HepG2 (cell line): Measurements from ENCODE around the gene ACYP2. TPM values are rescaled to one million over a fixed set of nuclear protein-coding genes. Genes with fewer than 3 reads are reported as not detected.

ENCODE experiments used
- FOXK1 ChIP-seq: sonication (generic); formaldehyde crosslinking; IDR thresholded peaks from 2 replicates; pipeline ENCODE4 v1.4.0; 2020; ENCODE audit warnings: low read depth, missing genetic modification reagents, borderline replicate concordance
- HNF4A ChIP-seq: sonication (generic); formaldehyde crosslinking; IDR thresholded peaks from 2 replicates; pipeline ENCODE4 v1.4.0; 2020; ENCODE audit warnings: missing genetic modification reagents
- IKZF5 ChIP-seq: IDR thresholded peaks from 2 replicates; pipeline ENCODE4 v1.6.1; 2018; ENCODE audit warnings: missing genetic modification reagents, mild to moderate bottlenecking, missing compliant biosample characterization
- KMT2A ChIP-seq: sonication (generic); formaldehyde crosslinking; IDR thresholded peaks from 2 replicates; pipeline ENCODE4 v1.4.0; 2020; ENCODE audit warnings: missing genetic modification reagents
- MXD3 ChIP-seq: IDR thresholded peaks from 2 replicates; pipeline ENCODE4 v1.6.1; 2016; ENCODE audit warnings: mild to moderate bottlenecking, missing biosample characterization, missing genetic modification reagents
- PCBP1 ChIP-seq: fragments of 200-400 bp; formaldehyde crosslinking; IDR thresholded peaks from 2 replicates; pipeline ENCODE4 v1.6.1; 2017; ENCODE audit warnings: mild to moderate bottlenecking, low read depth, low read length, borderline replicate concordance
- SMAD9 ChIP-seq: sonication (generic); formaldehyde crosslinking; IDR thresholded peaks from 2 replicates; pipeline ENCODE4 v1.5.1; 2020; ENCODE audit warnings: mild to moderate bottlenecking, missing genetic modification reagents
- SNAPC4 ChIP-seq: sonication (generic); formaldehyde crosslinking; IDR thresholded peaks from 2 replicates; pipeline ENCODE4 v1.4.0; 2020; ENCODE audit warnings: mild to moderate bottlenecking, missing genetic modification reagents
- STAT6 ChIP-seq: sonication (generic); formaldehyde crosslinking; IDR thresholded peaks from 2 replicates; pipeline ENCODE4 v1.4.0; 2020; ENCODE audit warnings: missing genetic modification reagents, mild to moderate bottlenecking, borderline replicate concordance
- SUZ12 ChIP-seq: fragments of 150-350 bp; IDR thresholded peaks from 2 replicates; pipeline ENCODE4 v1.6.1; 2014; ENCODE audit warnings: low read depth, low read length
- TEAD3 ChIP-seq: optimal IDR thresholded peaks from 2 replicates; pipeline ENCODE3; 2016; ENCODE audit warnings: borderline replicate concordance
- TOPORS ChIP-seq: sonication (generic); formaldehyde crosslinking; IDR thresholded peaks from 2 replicates; pipeline ENCODE4 v1.8.0; 2023; ENCODE audit warnings: mild to moderate bottlenecking, missing genetic modification reagents
- ZBTB46 ChIP-seq: sonication (generic); formaldehyde crosslinking; IDR thresholded peaks from 2 replicates; pipeline ENCODE4 v1.4.0; 2020; ENCODE audit warnings: mild to moderate bottlenecking, missing genetic modification reagents, borderline replicate concordance
- ZNF34 ChIP-seq: sonication (generic); formaldehyde crosslinking; IDR thresholded peaks from 2 replicates; pipeline ENCODE4 v1.4.0; 2020; ENCODE audit warnings: mild to moderate bottlenecking, missing genetic modification reagents, borderline replicate concordance
- ZNF383 ChIP-seq: sonication (generic); formaldehyde crosslinking; IDR thresholded peaks from 2 replicates; pipeline ENCODE4 v1.4.0; 2020; ENCODE audit warnings: missing genetic modification reagents, mild to moderate bottlenecking, borderline replicate concordance
- ZNF451 ChIP-seq: sonication (generic); formaldehyde crosslinking; IDR thresholded peaks from 2 replicates; pipeline ENCODE4 v1.5.0; 2020; ENCODE audit warnings: mild to moderate bottlenecking, missing genetic modification reagents
- ZNF619 ChIP-seq: sonication (generic); formaldehyde crosslinking; IDR thresholded peaks from 2 replicates; pipeline ENCODE4 v1.4.0; 2020; ENCODE audit warnings: mild to moderate bottlenecking, missing genetic modification reagents
- polyA plus RNA-seq, 8 experiments: library from polyadenylated mRNA; depleted of rRNA in 3 of 8; stranded (reverse) in 7 of 8; unstranded in 1 of 8; fragments of >200 nt; fragmentation: Illumina TruSeq in 4 of 8; extraction: Trizol in 4 of 8; gene quantifications; 2 replicates each; pipeline versions ENCODE4 v1.2.1 to v1.2.3, GENCODE V29; 2011 to 2016; ENCODE audit warnings: low read depth in 4 of 8, missing spikeins in 1 of 8, mixed read lengths in 1 of 8; ENCODE audit not compliant: insufficient read depth in 1 of 8
- total RNA-seq, 5 experiments: library from RNA; depleted of rRNA; stranded (reverse); fragments of >200 nt; fragmentation: Illumina TruSeq; extraction: Trizol; gene quantifications; 2 replicates each; pipeline ENCODE4 v1.2.3, GENCODE V29; 2016; ENCODE audit warnings: low read depth in 1 of 5

ACYP2 gene
- total and polyA plus RNA-seq, 2 of the 13 experiments (the other 11 are each of a cell fraction or from before 2014, with no cell fraction given), result 12.3 to 12.7 TPM

- TF ChIP-seq SNAPC4 (CRISPR knock-in tag) (peak; percentile 91), ZNF34 (CRISPR knock-in tag) (peak; percentile 86; the same call in 1 of the 2 replicates), ZNF619 (peak; percentile 96), TEAD3 (CRISPR knock-in tag) (peak; percentile 71), TOPORS (CRISPR knock-in tag) (peak; percentile 85), FOXK1 (peak; percentile 36; the same call in 1 of the 2 replicates), SUZ12 (peak; percentile 14; the same call in 1 of the 2 replicates), HNF4A (CRISPR knock-in tag) (0 out of 2 replicates have a peak, but pooled peaks have one; percentile 3), PCBP1 (peak; percentile 88; the same call in 1 of the 2 replicates), ZNF451 (peak; percentile 99), SMAD9 (CRISPR knock-in tag) (peak; percentile 83), IKZF5 (peak; percentile 90), ZBTB46 (0 out of 2 replicates have a peak, but pooled peaks have one; percentile 86), ZNF383 (peak; percentile 84; the same call in 1 of the 2 replicates), MXD3 (CRISPR knock-in tag) (peak; percentile 95), KMT2A (CRISPR knock-in tag) (peak; percentile 76; the same call in 1 of the 2 replicates), STAT6 (CRISPR knock-in tag) (peak; percentile 89; the same call in 1 of the 2 replicates)
These were observed 214.9 kb downstream of the ACYP2 start (continued) for GRCh38 chr2:54330162-54330925.
